SK-N-SH (cell line): ENCODE results near the gene PIEZO2. TPM values are rescaled to one million over a fixed set of nuclear protein-coding genes. Genes with fewer than 3 reads are reported as not detected.

Experiments
- CTCF ChIA-PET: fragments of 300-600, 350-600 bp; formaldehyde crosslinking; extraction: SDS; loops from one replicate; lab custom pipeline; 2021; lab: Yijun Ruan, JAX
- POLR2A ChIA-PET: fragments of 350-600 bp; sonication (Branson Sonifier 250); formaldehyde crosslinking; extraction: SDS; loops from one replicate; lab custom pipeline; 2020; ENCODE audit warnings: antibody characterized with exemption, inconsistent platforms; lab: Yijun Ruan, JAX
- DNase-seq: peaks from one replicate; pipeline ENCODE4 v3.0.0; 2012
- H2AFZ ChIP-seq: fragments of 200-600 bp; sonication (generic); 2 replicates; pipeline ENCODE4 v1.8.1; 2016; ENCODE audit warnings: antibody characterized with exemption, mild to moderate bottlenecking, low read depth
- H3F3A ChIP-seq: fragments of 200-600 bp; sonication (generic); replicated peaks from 2 replicates; pipeline ENCODE3; 2016; ENCODE audit warnings: antibody characterized with exemption, mild to moderate bottlenecking; ENCODE audit not compliant: insufficient read depth
- H3K27ac ChIP-seq, 2 experiments: fragments of 200-500 bp in 1 of 2; fragments of 200-600 bp in 1 of 2; sonication (Bioruptor generic) in 1 of 2; sonication (generic), shearing (Covaris generic) in 1 of 2; 2 replicates each; pipeline versions ENCODE4 v1.5.1 to v1.6.1; 2014 to 2016; ENCODE audit warnings: low read depth in 2 of 2, inconsistent platforms in 1 of 2, low read length in 1 of 2, mild to moderate bottlenecking in 1 of 2, mixed read lengths in 1 of 2
- H3K27me3 ChIP-seq: fragments of 200-600 bp; sonication (generic), shearing (Covaris generic); 2 replicates; pipeline ENCODE4 v1.6.1; 2016; ENCODE audit warnings: mixed run types; ENCODE audit not compliant: insufficient read depth
- H3K36me3 ChIP-seq, 2 experiments: fragments of 200-500 bp in 1 of 2; fragments of 200-600 bp in 1 of 2; sonication (Bioruptor generic) in 1 of 2; sonication (generic) in 1 of 2; replicated peaks in 1 of 2; 2 replicates each; pipeline versions ENCODE3 to v1.5.1; 2014 to 2016; ENCODE audit warnings: low read length in 1 of 2, mild to moderate bottlenecking in 1 of 2; ENCODE audit not compliant: insufficient read depth in 2 of 2, control insufficient read depth in 1 of 2
- H3K4me1 ChIP-seq, 2 experiments: fragments of 200-500 bp in 1 of 2; fragments of 200-600 bp in 1 of 2; sonication (Bioruptor generic) in 1 of 2; sonication (generic), shearing (Covaris generic) in 1 of 2; 2 replicates each; pipeline versions ENCODE4 v1.5.1 to v1.6.1; 2014 to 2016; ENCODE audit warnings: low read depth in 1 of 2, low read length in 1 of 2, mixed run types in 1 of 2; ENCODE audit not compliant: insufficient read depth in 2 of 2, control insufficient read depth in 1 of 2
- H3K4me2 ChIP-seq: fragments of 200-600 bp; sonication (generic), shearing (Covaris generic); 2 replicates; pipeline ENCODE4 v1.6.1; 2017; ENCODE audit warnings: mixed run types
- H3K4me3 ChIP-seq, 2 experiments: fragments of 200-500 bp in 1 of 2; fragments of 200-600 bp in 1 of 2; sonication (Bioruptor generic) in 1 of 2; sonication (generic), shearing (Covaris generic) in 1 of 2; 2 replicates each; pipeline versions ENCODE4 v1.5.1 to v1.8.1; 2014 to 2016; ENCODE audit warnings: low read depth in 2 of 2, inconsistent platforms in 1 of 2, low read length in 1 of 2, mild to moderate bottlenecking in 1 of 2, mixed read lengths in 1 of 2, moderate library complexity in 1 of 2
- H3K79me2 ChIP-seq: fragments of 200-600 bp; sonication (generic); 2 replicates; pipeline ENCODE4 v1.8.1; 2017; ENCODE audit warnings: mild to moderate bottlenecking; ENCODE audit not compliant: insufficient read depth
- H3K9ac ChIP-seq: fragments of 200-600 bp; sonication (generic); 2 replicates; pipeline ENCODE4 v1.6.1; 2017; ENCODE audit warnings: mixed run types
- H3K9me2 ChIP-seq: fragments of 200-600 bp; sonication (generic); 2 replicates; pipeline ENCODE4 v1.6.1; 2017; ENCODE audit warnings: mixed run types
- H3K9me3 ChIP-seq: fragments of 200-600 bp; sonication (generic); 2 replicates; pipeline ENCODE4 v1.6.1; 2017; ENCODE audit warnings: mixed run types, mild to moderate bottlenecking, moderate library complexity
- H4K20me1 ChIP-seq: fragments of 200-600 bp; sonication (generic); 2 replicates; pipeline ENCODE4 v1.6.1; 2017; ENCODE audit warnings: mild to moderate bottlenecking, mixed run types; ENCODE audit not compliant: insufficient read depth
- ELF1 ChIP-seq: IDR thresholded peaks from 2 replicates; pipeline ENCODE4 v1.4.0; 2012
- FOXM1 ChIP-seq: IDR thresholded peaks from 2 replicates; pipeline ENCODE4 v1.4.0; 2012; ENCODE audit warnings: low read depth, mild to moderate bottlenecking
- GATA2 ChIP-seq: sonication (generic); formaldehyde crosslinking; IDR thresholded peaks from 2 replicates; pipeline ENCODE4 v1.5.0; 2020; ENCODE audit warnings: mild to moderate bottlenecking, missing genetic modification reagents
- IRF3 ChIP-seq: fragments of 150-350 bp; IDR thresholded peaks from 2 replicates; pipeline ENCODE4 v1.6.1; 2016; ENCODE audit warnings: mild to moderate bottlenecking, low read depth, low read length
- JUND ChIP-seq: IDR thresholded peaks from 2 replicates; pipeline ENCODE4 v1.4.0; 2012
- MEF2A ChIP-seq: IDR thresholded peaks from 2 replicates; pipeline ENCODE4 v1.4.0; 2012; ENCODE audit warnings: low read depth, borderline replicate concordance
- MXI1 ChIP-seq: IDR thresholded peaks from 2 replicates; pipeline ENCODE4 v1.6.1; 2012; ENCODE audit warnings: mild to moderate bottlenecking, low read depth, low read length, improper control_type of control experiment
- NRF1 ChIP-seq: IDR thresholded peaks from 2 replicates; pipeline ENCODE4 v1.6.1; 2012; ENCODE audit warnings: low read depth, mild to moderate bottlenecking, low read length
- PBX3 ChIP-seq: IDR thresholded peaks from 2 replicates; pipeline ENCODE4; 2012
- RAD21 ChIP-seq: IDR thresholded peaks from 2 replicates; pipeline ENCODE4 v1.6.1; 2012; ENCODE audit warnings: mild to moderate bottlenecking, low read length
- RCOR1 ChIP-seq: fragments of 150-350 bp; IDR thresholded peaks from 2 replicates; pipeline ENCODE4 v1.6.1; 2017; ENCODE audit warnings: antibody characterized with exemption, low read length
- RFX5 ChIP-seq: IDR thresholded peaks from 2 replicates; pipeline ENCODE4 v1.6.1; 2012; ENCODE audit warnings: mild to moderate bottlenecking, improper control_type of control experiment, low read length
- RXRA ChIP-seq: IDR thresholded peaks from 2 replicates; pipeline ENCODE4 v1.4.0; 2012; ENCODE audit warnings: low read depth, mild to moderate bottlenecking, borderline replicate concordance
- SIN3A ChIP-seq: IDR thresholded peaks from 2 replicates; pipeline ENCODE4 v1.6.1; 2012; ENCODE audit warnings: low read depth, mild to moderate bottlenecking, low read length, moderate library complexity, borderline replicate concordance
- SMC3 ChIP-seq: IDR thresholded peaks from 2 replicates; pipeline ENCODE4 v1.6.1; 2012; ENCODE audit warnings: low read depth, low read length, improper control_type of control experiment
- TAF1 ChIP-seq: IDR thresholded peaks from 2 replicates; pipeline ENCODE4 v1.6.1; 2012; ENCODE audit warnings: low read depth, mild to moderate bottlenecking, low read length, moderate library complexity, borderline replicate concordance
- TCF12 ChIP-seq: IDR thresholded peaks from 2 replicates; pipeline ENCODE4 v1.4.0; 2012
- TEAD4 ChIP-seq: IDR thresholded peaks from 2 replicates; pipeline ENCODE4 v1.4.0; 2012; ENCODE audit warnings: mild to moderate bottlenecking, borderline replicate concordance; ENCODE audit not compliant: insufficient read depth
- USF2 ChIP-seq: fragments of 150-350 bp; IDR thresholded peaks from 2 replicates; pipeline ENCODE4 v1.6.1; 2017; ENCODE audit warnings: antibody characterized with exemption, low read length, low read depth, borderline replicate concordance
- WGBS: methylation state at CpG from one replicate; pipeline ENCODE4 v1.1.6; 2017; ENCODE audit warnings: low lambda C conversion rate; 5-methylcytosine and 5-hydroxymethylcytosine counted together
- polyA plus RNA-seq, 3 experiments: library from polyadenylated mRNA; depleted of rRNA; stranded (reverse); fragments of >200 nt; gene quantifications; 2 replicates each; pipeline ENCODE4 v1.2.3, GENCODE V29; 2012

The PIEZO2 gene
- polyA plus RNA-seq, 1 of the 3 experiments (the other 2 are of a cell fraction): not detected

GRCh38 chr18:11159844-11160243 is 10.5 kb upstream of the PIEZO2 start:
- CTCF ChIA-PET: no interaction called here
- POLR2A ChIA-PET: no interaction called here
- WGBS: 4% methylated on average over 3 of the region's 4 CpGs

GRCh38 chr18:11156978-11157377 is 7.6 kb upstream of the PIEZO2 start:
- Histone ChIP-seq H2AFZ (no peak overlapping the region), H3K9ac (no peak overlapping the region), H3K4me3 (no peak overlapping the region), H3K9me3 (no peaks in the 10 kb centered on the region), H3K4me1 (no peaks in the 10 kb centered on the region), H3K9me2 (no peaks in the 10 kb centered on the region), H3F3A (no peaks in the 10 kb centered on the region), H3K79me2 (no peaks in the 10 kb centered on the region), H3K27ac (no peak overlapping the region), H4K20me1 (no peaks in the 10 kb centered on the region), H3K27me3 (peaks cover 53% of the 10 kb centered on the region), H3K4me2 (no peak overlapping the region), H3K36me3 (no peaks in the 10 kb centered on the region)
- 0% methylated on average over 1 of the region's 1 CpG for WGBS
- no peak for DNase-seq
- CTCF ChIA-PET: no interaction called here
- POLR2A ChIA-PET: no interaction called here
- TF ChIP-seq JUND: no peak

More at GRCh38 chr18:11159844-11160243, 10.5 kb upstream of the PIEZO2 start:
- Histone ChIP-seq H3K9me2 (no peaks in the 10 kb centered on the region), H3K27ac (no peak overlapping the region), H3K4me2 (no peak overlapping the region), H3K4me3 (no peak overlapping the region), H2AFZ (no peak overlapping the region), H3K9me3 (no peaks in the 10 kb centered on the region), H3K4me1 (no peaks in the 10 kb centered on the region), H3K79me2 (no peaks in the 10 kb centered on the region), H4K20me1 (no peaks in the 10 kb centered on the region), H3K9ac (no peak overlapping the region), H3K36me3 (no peaks in the 10 kb centered on the region), H3F3A (no peaks in the 10 kb centered on the region), H3K27me3 (peaks cover 42% of the 10 kb centered on the region)
- TF ChIP-seq ELF1: no peak
- no peak for TF ChIP-seq IRF3
- no peak for TF ChIP-seq USF2
- no peak for TF ChIP-seq TAF1
- no peak for TF ChIP-seq RXRA
- no peak for TF ChIP-seq TCF12
- no peak for TF ChIP-seq PBX3
- TF ChIP-seq JUND: no peak
- TF ChIP-seq RCOR1: no peak
- no peak for TF ChIP-seq SMC3
- no peak for TF ChIP-seq FOXM1
- TF ChIP-seq NRF1: no peak
- TF ChIP-seq GATA2: no peak
- no peak for TF ChIP-seq MXI1
- TF ChIP-seq RAD21: no peak
- no peak for TF ChIP-seq SIN3A
- TF ChIP-seq RFX5: no peak
- TF ChIP-seq TEAD4: no peak
- no peak for TF ChIP-seq MEF2A
- DNase-seq: no peak
